HepG2 (cell line): ENCODE results near the gene CRISPLD2. TPM values are rescaled to one million over a fixed set of nuclear protein-coding genes. Genes with fewer than 3 reads are reported as not detected.

Experiments used
- ATAC-seq: fragments of 200-7000 bp; cut with Tn5 transposase; 3 replicates; pipeline ENCODE4 v1.9.1; 2020; ENCODE audit warnings: mild to moderate bottlenecking, moderate library complexity
- BruUV-seq: library from RNA; stranded (reverse); fragments of 400-500 nt; replicated peaks from 2 replicates; lab custom pipeline; 2021; lab: Mats Ljungman, UMichigan
- CTCF ChIA-PET: fragments of 300-600 bp; formaldehyde crosslinking; extraction: SDS; loops from one replicate; lab custom pipeline; 2021; ENCODE audit warnings: low total read pairs, inconsistent platforms, low intra/inter-chr PET ratio; lab: Yijun Ruan, JAX
- POLR2A ChIA-PET: fragments of 350-600 bp; sonication (Branson Sonifier 250); formaldehyde crosslinking; loops from one replicate; lab custom pipeline; 2020; ENCODE audit warnings: antibody characterized with exemption, inconsistent platforms; lab: Yijun Ruan, JAX
- DNase-seq: peaks from one replicate; pipeline ENCODE4 v3.0.0-alpha.2; 2015; ENCODE audit warnings: low spot score
- FAIRE-seq: peaks from 3 replicates; lab custom pipeline; 2011; peaks lifted over from hg19 to GRCh38; lab: Jason Lieb, UNC
- H2AFZ ChIP-seq: one replicate; pipeline ENCODE4 v1.6.1; 2011; ENCODE audit warnings: low read length, inconsistent platforms
- H3K27ac ChIP-seq: fragments of 300-600 bp; 3 replicates; pipeline ENCODE4 v1.8.0; 2011; ENCODE audit warnings: mixed run types, mild to moderate bottlenecking, mixed read lengths, low read length, inconsistent platforms; ENCODE audit not compliant: insufficient read depth; ENCODE audit errors: extremely low read length
- H3K27me3 ChIP-seq, 2 experiments: fragments of 200-600 bp in 1 of 2; 2 replicates in 1 of 2; 3 replicates in 1 of 2; pipeline versions ENCODE4 v1.6.0 to v1.8.0; 2011; ENCODE audit warnings: low read length in 2 of 2, mild to moderate bottlenecking in 2 of 2, moderate library complexity in 2 of 2, inconsistent platforms in 1 of 2; ENCODE audit not compliant: insufficient read depth in 2 of 2, control insufficient read depth in 1 of 2
- H3K36me3 ChIP-seq, 2 experiments: fragments of 200-600 bp in 1 of 2; replicated peaks in 1 of 2; 2 replicates in 1 of 2; 3 replicates in 1 of 2; pipeline versions ENCODE4 v1.5.1 to v1.8.0; 2011; ENCODE audit warnings: low read length in 2 of 2, inconsistent platforms in 1 of 2; ENCODE audit not compliant: insufficient read depth in 2 of 2, control insufficient read depth in 1 of 2
- H3K4me1 ChIP-seq: 2 replicates; pipeline ENCODE4 v1.5.1; 2012; ENCODE audit warnings: low read length, inconsistent platforms; ENCODE audit not compliant: insufficient read depth
- H3K4me2 ChIP-seq: 2 replicates; pipeline ENCODE4 v1.6.0; 2011; ENCODE audit warnings: low read depth, low read length, inconsistent platforms
- H3K4me3 ChIP-seq, 3 experiments: fragments of 200-600 bp in 1 of 3; sonication (generic), shearing (Covaris generic) in 1 of 3; replicated peaks in 1 of 3; 2 replicates each; pipeline ENCODE4 v1.5.1; 2011 to 2016; ENCODE audit warnings: low read length in 3 of 3, inconsistent platforms in 2 of 3, low read depth in 2 of 3, mild to moderate bottlenecking in 2 of 3, control low read depth in 1 of 3, mixed read lengths in 1 of 3; ENCODE audit not compliant: insufficient read depth in 1 of 3
- H3K79me2 ChIP-seq: one replicate; pipeline ENCODE4 v1.6.1; 2011; ENCODE audit warnings: low read length, inconsistent platforms; ENCODE audit not compliant: insufficient read depth
- H3K9ac ChIP-seq: 2 replicates; pipeline ENCODE4 v1.6.0; 2011; ENCODE audit warnings: mild to moderate bottlenecking, low read depth, low read length, inconsistent platforms; ENCODE audit not compliant: insufficient read depth
- H3K9me3 ChIP-seq: 2 replicates; pipeline ENCODE4 v1.5.1; 2012; ENCODE audit warnings: mild to moderate bottlenecking, low read length
- H4K20me1 ChIP-seq: 2 replicates; pipeline ENCODE4 v1.6.0; 2011; ENCODE audit warnings: inconsistent platforms, mild to moderate bottlenecking, low read length, moderate library complexity; ENCODE audit not compliant: insufficient read depth
- AGO2 ChIP-seq: fragments of 200-400 bp; formaldehyde crosslinking; optimal IDR thresholded peaks from 2 replicates; pipeline ENCODE3; 2017; ENCODE audit warnings: mild to moderate bottlenecking, low read depth, low read length, moderate library complexity
- ATRX ChIP-seq: sonication (generic); formaldehyde crosslinking; IDR thresholded peaks from 2 replicates; pipeline ENCODE4 v1.4.0; 2020; ENCODE audit warnings: missing genetic modification reagents, borderline replicate concordance
- BRD4 ChIP-seq: sonication (generic); formaldehyde crosslinking; IDR thresholded peaks from 2 replicates; pipeline ENCODE4 v1.4.0; 2020; ENCODE audit warnings: missing genetic modification reagents
- DBP ChIP-seq: sonication (generic); formaldehyde crosslinking; IDR thresholded peaks from 2 replicates; pipeline ENCODE4 v1.4.0; 2020; ENCODE audit warnings: missing genetic modification reagents; ENCODE audit errors: not compliant biosample characterization
- GFI1 ChIP-seq: sonication (generic); formaldehyde crosslinking; IDR thresholded peaks from 2 replicates; pipeline ENCODE4 v1.5.0; 2020; ENCODE audit warnings: missing genetic modification reagents, mild to moderate bottlenecking, borderline replicate concordance
- HOXA9 ChIP-seq: sonication (generic); formaldehyde crosslinking; IDR thresholded peaks from 2 replicates; pipeline ENCODE4 v1.8.1; 2022; ENCODE audit warnings: missing genetic modification reagents, mild to moderate bottlenecking, moderate library complexity, borderline replicate concordance
- MBNL3 ChIP-seq: fragments of 250-450 bp; sonication (Bioruptor Pico); conservative IDR thresholded peaks from 2 replicates; pipeline ENCODE4 v1.8.0; 2022; ENCODE audit warnings: mild to moderate bottlenecking, inconsistent platforms
- NR2F6 ChIP-seq, 2 experiments: IDR thresholded peaks; 2 replicates each; pipeline ENCODE4 v1.6.1; 2016; ENCODE audit warnings: antibody characterized with exemption in 1 of 2, mild to moderate bottlenecking in 1 of 2
- NRL ChIP-seq: sonication (generic); formaldehyde crosslinking; IDR thresholded peaks from 2 replicates; pipeline ENCODE4 v1.5.0; 2020; ENCODE audit warnings: missing genetic modification reagents, mild to moderate bottlenecking, moderate library complexity, borderline replicate concordance
- RNF219 ChIP-seq: sonication (generic); formaldehyde crosslinking; IDR thresholded peaks from 2 replicates; pipeline ENCODE4 v1.5.0; 2020; ENCODE audit warnings: mild to moderate bottlenecking, missing genetic modification reagents
- SYNCRIP ChIP-seq: fragments of 200-400 bp; formaldehyde crosslinking; IDR thresholded peaks from 2 replicates; pipeline ENCODE4 v1.6.1; 2018; ENCODE audit warnings: mild to moderate bottlenecking, low read depth, low read length; ENCODE audit not compliant: insufficient read depth
- ZNF124 ChIP-seq: sonication (generic); formaldehyde crosslinking; IDR thresholded peaks from 2 replicates; pipeline ENCODE4 v1.4.0; 2020; ENCODE audit warnings: missing genetic modification reagents
- ZNF430 ChIP-seq: sonication (generic); formaldehyde crosslinking; IDR thresholded peaks from 2 replicates; pipeline ENCODE4 v1.9.0; 2021; ENCODE audit warnings: mild to moderate bottlenecking, missing genetic modification reagents
- ZNF776 ChIP-seq: sonication (generic); formaldehyde crosslinking; IDR thresholded peaks from 2 replicates; pipeline ENCODE4 v1.4.0; 2020; ENCODE audit warnings: mild to moderate bottlenecking, missing genetic modification reagents
- ZNF839 ChIP-seq: sonication (generic); formaldehyde crosslinking; IDR thresholded peaks from 2 replicates; pipeline ENCODE4 v1.4.0; 2020; ENCODE audit warnings: missing genetic modification reagents, mild to moderate bottlenecking, borderline replicate concordance
- WGBS: methylation state at CpG from one replicate; pipeline ENCODE4 v1.1.6; 2017; ENCODE audit warnings: low lambda C conversion rate; 5-methylcytosine and 5-hydroxymethylcytosine counted together
- in situ Hi-C: cut with HindIII; loops from 2 replicates; pipeline ENCODE4 v1.10.0; 2017; ENCODE audit warnings: low pct_unique_long_range_greater_than_20kb; ENCODE audit not compliant: extremely low pct_ligation_motif_present
- intact Hi-C: fragments of 100-400 bp; cut with micrococcal nuclease; formaldehyde crosslinking; loops from one replicate; pipeline ENCODE4 v1.10.0; 2022; ENCODE audit not compliant: unreplicated experiment
- polyA plus RNA-seq, 8 experiments: library from polyadenylated mRNA; depleted of rRNA in 3 of 8; stranded (reverse) in 7 of 8; unstranded in 1 of 8; fragments of >200 nt; fragmentation: Illumina TruSeq in 4 of 8; extraction: Trizol in 4 of 8; gene quantifications; 2 replicates each; pipeline versions ENCODE4 v1.2.1 to v1.2.3, GENCODE V29; 2011 to 2016; ENCODE audit warnings: low read depth in 4 of 8, missing spikeins in 1 of 8, mixed read lengths in 1 of 8; ENCODE audit not compliant: insufficient read depth in 1 of 8
- total RNA-seq, 5 experiments: library from RNA; depleted of rRNA; stranded (reverse); fragments of >200 nt; fragmentation: Illumina TruSeq; extraction: Trizol; gene quantifications; 2 replicates each; pipeline ENCODE4 v1.2.3, GENCODE V29; 2016; ENCODE audit warnings: low read depth in 1 of 5

Gene CRISPLD2
- total and polyA plus RNA-seq, 2 of the 13 experiments (the other 11 are each of a cell fraction or from before 2014, with no cell fraction given): 0.04 to 0.31 TPM

GRCh38 chr16:84874553-84874952 is 54.8 kb downstream of the CRISPLD2 start:
- in situ Hi-C loops: no loop called here
- H3K4me2 ChIP-seq: no peak overlapping the region
- no peak for ATAC-seq

GRCh38 chr16:84874983-84875382 is 55.2 kb downstream of the CRISPLD2 start:
- in situ Hi-C loops (no loop called here), intact Hi-C loops (no loop called here)
- 46% methylated on average over 3 of the region's 3 CpGs for WGBS
- no peak for DNase-seq
- no peak for ATAC-seq
- H4K20me1 ChIP-seq: no peaks in the 10 kb centered on the region
- H3K9me3 ChIP-seq: no peaks in the 10 kb centered on the region
- FAIRE-seq: no peak
- H3K4me2 ChIP-seq: no peak overlapping the region
- H3K4me3 ChIP-seq: no peak overlapping the region
- no peaks in the 10 kb centered on the region for H3K79me2 ChIP-seq
- no TSS peak for BruUV-seq
- no peaks in the 10 kb centered on the region for H3K36me3 ChIP-seq
- no peak overlapping the region for H3K27ac ChIP-seq
- CTCF ChIA-PET: no interaction called here
- H3K27me3 ChIP-seq: no peaks in the 10 kb centered on the region; a peak in 1 of 5 replicates
- no peak overlapping the region for H2AFZ ChIP-seq
- H3K9ac ChIP-seq: no peak overlapping the region
- H3K4me1 ChIP-seq: no peaks in the 10 kb centered on the region
- POLR2A ChIA-PET: no interaction called here
- TF ChIP-seq DBP (CRISPR knock-in tag) (no peak), ZNF776 (CRISPR knock-in tag) (no peak), ZNF124 (CRISPR knock-in tag) (no peak), ZNF430 (CRISPR knock-in tag) (no peak), ZNF839 (CRISPR knock-in tag) (no peak), SYNCRIP (no peak), NRL (CRISPR knock-in tag) (no peak), AGO2 (no peak), GFI1 (CRISPR knock-in tag) (no peak), HOXA9 (no peak)

More at GRCh38 chr16:84874553-84874952, 54.8 kb downstream of the CRISPLD2 start:
- Histone ChIP-seq H3K79me2 (no peaks in the 10 kb centered on the region), H3K36me3 (no peaks in the 10 kb centered on the region), H3K9ac (no peak overlapping the region), H3K4me3 (no peak overlapping the region), H3K9me3 (no peaks in the 10 kb centered on the region), H4K20me1 (no peaks in the 10 kb centered on the region), H2AFZ (no peak overlapping the region), H3K27me3 (peaks cover 0 to under 1% of the 10 kb centered on the region in 2 experiments; a peak in 2 of 5 replicates), H3K27ac (no peak overlapping the region), H3K4me1 (no peaks in the 10 kb centered on the region)
- FAIRE-seq (no peak), DNase-seq (no peak)
- intact Hi-C loops: no loop called here
- ChIA-PET CTCF (no interaction called here), POLR2A (no interaction called here)
- BruUV-seq: no TSS peak
- 61% methylated on average over 5 of the region's 5 CpGs for WGBS
- TF ChIP-seq MBNL3 (CRISPR knock-in tag): no peak
- TF ChIP-seq BRD4 (CRISPR knock-in tag): no peak
- no peak for TF ChIP-seq ATRX
- no peak for TF ChIP-seq NR2F6 (IDR thresholded peaks at IDR 0.05)
- TF ChIP-seq NR2F6 (CRISPR knock-in tag; IDR thresholded peaks at IDR 0.05): no peak
- no peak for TF ChIP-seq RNF219 (CRISPR knock-in tag)
- TF ChIP-seq, all 625 proteins: peak for 0
